Stimulated activated CD4-positive, alpha-beta T cell treated with anti-CD3 and anti-CD28 coated beads, Interleukin-2, amount 100 ng/mL, for 48 hours (primary cell): ENCODE measurements around the gene CAPNS1.
"Not testable (repeated sequence)": the region's sequence is repeated elsewhere in the genome, so short reads cannot be mapped to it uniquely, and the experiment has no call there.

Source experiments
- DNase-seq, 2 donors: peaks; one replicate each; pipeline ENCODE4 v3.0.0-alpha.2; 2020

Gene CAPNS1

GRCh38 chr19:36114721-36115452 is 25.0 kb upstream of the CAPNS1 start, which contains the start of gene POLR2I:
POLR2I (minus strand) TSS chr19:36114875; CDS start chr19:36114856, 19 bp downstream.
- peak; percentile 97 to 98 for DNase-seq

- peak; percentile 85 to 90 for DNase-seq
Observed at GRCh38 chr19:36115453-36116343, 24.2 kb upstream of the CAPNS1 start, which contains the start of gene TBCB. TBCB (plus strand) TSS chr19:36115468; CDS start chr19:36115561, 93 bp downstream.

- DNase-seq, result no peak
Observed at GRCh38 chr19:36116344-36116637, 23.6 kb upstream of the CAPNS1 start.

GRCh38 chr19:36120092-36120983 is 19.5 kb upstream of the CAPNS1 start:
- no peak for DNase-seq

- DNase-seq, result no peak
Observed at GRCh38 chr19:36120984-36121358, 18.9 kb upstream of the CAPNS1 start.

GRCh38 chr19:36121486-36122124 is 18.3 kb upstream of the CAPNS1 start:
- no peak for DNase-seq

GRCh38 chr19:36125557-36125956 is 14.3 kb upstream of the CAPNS1 start:
- DNase-seq, result no peak

GRCh38 chr19:36128392-36128736 is 11.5 kb upstream of the CAPNS1 start:
- DNase-seq, result no peak

- not testable (repeated sequence) for DNase-seq
Observed at GRCh38 chr19:36131221-36131620, 8.6 kb upstream of the CAPNS1 start.

- not testable (repeated sequence) for DNase-seq
Observed at GRCh38 chr19:36134867-36135266, 5.0 kb upstream of the CAPNS1 start.

- no peak for DNase-seq
Observed at GRCh38 chr19:36136964-36137686, 2.7 kb upstream of the CAPNS1 start.

- no peak for DNase-seq
Observed at GRCh38 chr19:36139120-36139472, 770 bp upstream of the CAPNS1 start.

- DNase-seq, result peak; percentile 29 to 34
Observed at GRCh38 chr19:36140304-36141038, 605 bp downstream of the CAPNS1 start.

GRCh38 chr19:36141039-36141927 is 1.4 kb downstream of the CAPNS1 start:
- peak; percentile 93 to 94 for DNase-seq

- no peak for DNase-seq
Observed at GRCh38 chr19:36142046-36142445, 2.2 kb downstream of the CAPNS1 start.

- DNase-seq, result no peak
Observed at GRCh38 chr19:36142496-36142895, 2.6 kb downstream of the CAPNS1 start.

- DNase-seq, result no peak
Observed at GRCh38 chr19:36144624-36145023, 4.8 kb downstream of the CAPNS1 start.

GRCh38 chr19:36149673-36150406 is 10.0 kb downstream of the CAPNS1 start:
- no peak for DNase-seq

GRCh38 chr19:36150586-36150985 is 10.7 kb downstream of the CAPNS1 start:
- no peak for DNase-seq
